Neural cell (in vitro differentiated cells): ENCODE results near the gene NCS1. TPM values are rescaled to one million over a fixed set of nuclear protein-coding genes. Genes with fewer than 3 reads are reported as not detected.

ENCODE experiments used
- H2AFZ ChIP-seq: fragments of 200-600, 300-800 bp; sonication (generic), shearing (Covaris generic); 2 replicates; pipeline ENCODE4 v1.6.0; 2014; ENCODE audit warnings: low read depth, mild to moderate bottlenecking, antibody characterized with exemption, low read length, moderate library complexity
- H3F3A ChIP-seq: fragments of 200-600 bp; shearing (Covaris generic); 2 replicates; pipeline ENCODE4 v1.6.1; 2016; ENCODE audit warnings: mild to moderate bottlenecking, moderate library complexity, mixed read lengths, antibody characterized with exemption, low read length; ENCODE audit not compliant: insufficient read depth, poor library complexity, severe bottlenecking
- H3K27ac ChIP-seq: fragments of 200-600, 300-800 bp; sonication (generic), shearing (Covaris generic); 2 replicates; pipeline ENCODE4 v1.5.1; 2014; ENCODE audit warnings: mild to moderate bottlenecking, low read length, moderate library complexity
- H3K27me3 ChIP-seq: fragments of 300-800, 200-600 bp; sonication (generic), shearing (Covaris generic); 2 replicates; pipeline ENCODE4 v1.6.0; 2014; ENCODE audit warnings: mild to moderate bottlenecking, low read depth, low read length, moderate library complexity; ENCODE audit not compliant: insufficient read depth
- H3K36me3 ChIP-seq: fragments of 300-800, 200-600 bp; sonication (generic), shearing (Covaris generic); 2 replicates; pipeline ENCODE4 v1.5.1; 2014; ENCODE audit warnings: mild to moderate bottlenecking, antibody characterized with exemption, low read length, moderate library complexity; ENCODE audit not compliant: insufficient read depth
- H3K4me2 ChIP-seq: fragments of 300-800, 200-600 bp; sonication (generic), shearing (Covaris generic); 2 replicates; pipeline ENCODE4 v1.6.0; 2014; ENCODE audit warnings: mild to moderate bottlenecking, low read length
- H3K4me3 ChIP-seq: fragments of 300-800, 200-600 bp; sonication (generic), shearing (Covaris generic); 2 replicates; pipeline ENCODE4 v1.5.1; 2014; ENCODE audit warnings: mild to moderate bottlenecking, low read length, moderate library complexity
- H3K79me2 ChIP-seq: fragments of 200-600 bp; shearing (Covaris generic); replicated peaks from 2 replicates; pipeline ENCODE4 v1.6.0; 2014; ENCODE audit warnings: mild to moderate bottlenecking, low read length, moderate library complexity; ENCODE audit not compliant: insufficient read depth
- H3K9ac ChIP-seq: fragments of 300-800, 200-600 bp; sonication (generic), shearing (Covaris generic); 2 replicates; pipeline ENCODE4 v1.6.1; 2016; ENCODE audit warnings: mild to moderate bottlenecking, low read length, mixed read lengths
- H3K9me2 ChIP-seq: fragments of 200-600 bp; shearing (Covaris generic); 2 replicates; pipeline ENCODE4 v1.6.1; 2016; ENCODE audit warnings: mild to moderate bottlenecking, low read length, mixed read lengths; ENCODE audit not compliant: insufficient read depth
- H3K9me3 ChIP-seq: fragments of 200-600, 300-800 bp; sonication (generic), shearing (Covaris generic); 2 replicates; pipeline ENCODE4 v1.6.1; 2016; ENCODE audit warnings: mild to moderate bottlenecking, mixed run types, low read length, moderate library complexity, mixed read lengths
- H4K20me1 ChIP-seq: fragments of 200-600 bp; shearing (Covaris generic); 2 replicates; pipeline ENCODE4 v1.6.1; 2016; ENCODE audit warnings: mild to moderate bottlenecking, mixed run types; ENCODE audit not compliant: insufficient read depth
- CTCF ChIP-seq: fragments of 450-650 bp; IDR thresholded peaks from 2 replicates; pipeline ENCODE4 v1.5.1; 2014; ENCODE audit warnings: antibody characterized with exemption, mild to moderate bottlenecking, moderate library complexity; ENCODE audit not compliant: poor library complexity, severe bottlenecking
- EP300 ChIP-seq: fragments of 450-650 bp; conservative IDR thresholded peaks from 2 replicates; pipeline ENCODE4 v1.6.1; 2014; ENCODE audit warnings: antibody characterized with exemption, mild to moderate bottlenecking, moderate library complexity; ENCODE audit not compliant: poor library complexity, severe bottlenecking
- EZH2 ChIP-seq: fragments of 200-600, 300-800 bp; shearing (Covaris generic), sonication (generic); IDR thresholded peaks from 2 replicates; pipeline ENCODE4 v1.6.1; 2014; ENCODE audit warnings: antibody characterized with exemption, low read length, borderline replicate concordance, mild to moderate bottlenecking; ENCODE audit not compliant: insufficient read depth, poor library complexity, severe bottlenecking
- MXI1 ChIP-seq: fragments of 450-650 bp; conservative IDR thresholded peaks from 2 replicates; pipeline ENCODE4 v1.6.1; 2014; ENCODE audit warnings: antibody characterized with exemption, mild to moderate bottlenecking; ENCODE audit not compliant: poor library complexity, severe bottlenecking
- POLR2AphosphoS5 ChIP-seq: IDR thresholded peaks from 2 replicates; pipeline ENCODE4 v1.6.1; 2012
- RAD21 ChIP-seq: fragments of 450-650 bp; conservative IDR thresholded peaks from 2 replicates; pipeline ENCODE4 v1.6.1; 2014; ENCODE audit warnings: antibody characterized with exemption, mild to moderate bottlenecking, moderate library complexity
- SMC3 ChIP-seq: fragments of 450-650 bp; conservative IDR thresholded peaks from 2 replicates; pipeline ENCODE4 v1.6.1; 2014; ENCODE audit warnings: antibody characterized with exemption, mild to moderate bottlenecking, moderate library complexity; ENCODE audit not compliant: poor library complexity
- TAF1 ChIP-seq: IDR thresholded peaks from 2 replicates; pipeline ENCODE4 v1.6.1; 2012; ENCODE audit warnings: low read depth
- polyA plus RNA-seq: library from polyadenylated mRNA; depleted of rRNA; stranded (reverse); fragments of >200 nt; gene quantifications from 2 replicates; pipeline ENCODE4 v1.2.3, GENCODE V29; 2014
- TF ChIP-seq, protein P1 (sequence below): IDR thresholded peaks from 2 replicates; pipeline ENCODE4 v1.6.1; 2012; ENCODE audit warnings: borderline replicate concordance

Gene NCS1
- polyA plus RNA-seq, 1 donor from 2014 or later: 73.3 TPM

DNA sequence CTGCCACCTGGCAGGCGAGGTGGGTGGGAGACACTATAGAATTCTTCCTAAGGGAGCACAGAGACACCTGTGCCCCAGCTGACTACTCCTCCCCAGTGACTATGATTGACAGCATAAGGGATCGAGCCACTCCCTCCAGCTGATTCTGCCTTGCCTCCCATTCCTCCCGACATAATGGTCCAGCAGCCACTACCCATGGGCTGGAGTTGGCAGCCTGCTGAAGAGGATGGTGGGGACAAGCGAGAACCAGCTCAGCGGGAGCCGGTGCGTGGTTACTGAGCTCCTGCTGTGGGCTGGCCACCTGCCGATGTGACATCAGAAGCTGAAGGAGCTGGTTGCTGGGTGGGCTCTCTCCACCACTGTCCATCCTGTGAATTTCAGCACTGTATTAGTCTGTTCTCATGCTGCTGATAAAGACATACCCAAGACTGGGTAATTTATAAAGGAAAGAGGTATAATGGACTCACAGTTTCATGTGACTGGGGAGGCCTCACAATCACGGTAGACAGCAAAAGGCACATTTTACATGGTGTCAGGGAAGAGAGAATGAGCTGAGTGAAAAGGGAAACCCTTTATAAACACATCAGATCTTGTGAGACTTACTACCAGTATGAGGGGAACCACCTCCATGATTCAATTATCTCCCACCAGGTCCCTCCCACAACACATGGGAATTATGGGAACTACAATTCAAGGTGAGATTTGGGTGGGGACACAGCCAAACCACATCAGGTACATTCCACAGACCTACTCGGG, 12.1 kb upstream of the NCS1 start:
- H4K20me1 ChIP-seq: no peaks in the 10 kb centered on the region
- H3K4me3 ChIP-seq: no peak overlapping the region
- no peak overlapping the region for H3K9ac ChIP-seq
- H3K27me3 ChIP-seq: no peaks in the 10 kb centered on the region
- no peaks in the 10 kb centered on the region for H3K9me2 ChIP-seq
- no peak overlapping the region for H3K27ac ChIP-seq
- no peaks in the 10 kb centered on the region for H3K36me3 ChIP-seq
- no peaks in the 10 kb centered on the region for H3K9me3 ChIP-seq
- no peaks in the 10 kb centered on the region for H3K79me2 ChIP-seq
- H3F3A ChIP-seq: no peaks in the 10 kb centered on the region
- no peak for TF ChIP-seq SMC3
- no peak overlapping the region for H3K4me2 ChIP-seq
- H2AFZ ChIP-seq: no peak overlapping the region

DNA sequence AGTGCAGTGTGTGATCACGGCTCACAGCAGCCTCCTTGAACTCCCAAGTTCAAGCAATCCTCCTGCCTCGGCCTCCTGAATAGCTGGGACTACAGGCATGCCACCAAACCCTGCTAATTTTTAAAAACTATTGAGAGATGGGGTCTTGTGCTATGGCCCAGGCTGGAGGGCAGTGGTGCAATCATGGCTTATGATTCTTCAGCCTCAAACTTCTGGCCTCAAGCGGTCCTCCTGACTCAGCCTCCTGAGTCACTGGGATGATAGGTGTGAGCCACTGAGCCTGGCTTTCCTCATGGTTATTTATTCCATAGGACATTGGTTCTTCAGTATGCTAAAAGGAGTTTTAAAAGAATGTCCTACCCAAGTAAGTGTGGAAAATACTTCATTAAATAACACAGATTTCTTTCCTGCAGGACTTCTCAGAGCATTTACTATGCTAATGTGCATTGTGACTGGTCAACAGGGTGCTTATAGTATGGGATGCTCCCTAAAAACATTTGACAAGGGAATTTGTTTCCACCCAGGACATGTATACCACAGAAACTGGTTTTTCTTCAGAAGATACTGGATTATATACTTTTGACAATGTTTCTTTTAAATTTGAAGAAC, 11.2 kb upstream of the NCS1 start:
- Histone ChIP-seq H3K27ac (no peak overlapping the region), H2AFZ (no peak overlapping the region), H4K20me1 (no peaks in the 10 kb centered on the region), H3K9me2 (no peaks in the 10 kb centered on the region), H3K79me2 (no peaks in the 10 kb centered on the region), H3K9me3 (no peaks in the 10 kb centered on the region), H3K27me3 (no peaks in the 10 kb centered on the region), H3K4me2 (no peak overlapping the region), H3K36me3 (no peaks in the 10 kb centered on the region), H3K4me3 (no peak overlapping the region), H3K9ac (no peak overlapping the region), H3F3A (no peaks in the 10 kb centered on the region)
- TF ChIP-seq EZH2: no peak
- no peak for TF ChIP-seq RAD21
- no peak for TF ChIP-seq TAF1
- no peak for TF ChIP-seq EP300
- no peak for TF ChIP-seq MXI1
- no peak for TF ChIP-seq CTCF
- TF ChIP-seq SMC3: no peak
- TF ChIP-seq, protein P1, sequence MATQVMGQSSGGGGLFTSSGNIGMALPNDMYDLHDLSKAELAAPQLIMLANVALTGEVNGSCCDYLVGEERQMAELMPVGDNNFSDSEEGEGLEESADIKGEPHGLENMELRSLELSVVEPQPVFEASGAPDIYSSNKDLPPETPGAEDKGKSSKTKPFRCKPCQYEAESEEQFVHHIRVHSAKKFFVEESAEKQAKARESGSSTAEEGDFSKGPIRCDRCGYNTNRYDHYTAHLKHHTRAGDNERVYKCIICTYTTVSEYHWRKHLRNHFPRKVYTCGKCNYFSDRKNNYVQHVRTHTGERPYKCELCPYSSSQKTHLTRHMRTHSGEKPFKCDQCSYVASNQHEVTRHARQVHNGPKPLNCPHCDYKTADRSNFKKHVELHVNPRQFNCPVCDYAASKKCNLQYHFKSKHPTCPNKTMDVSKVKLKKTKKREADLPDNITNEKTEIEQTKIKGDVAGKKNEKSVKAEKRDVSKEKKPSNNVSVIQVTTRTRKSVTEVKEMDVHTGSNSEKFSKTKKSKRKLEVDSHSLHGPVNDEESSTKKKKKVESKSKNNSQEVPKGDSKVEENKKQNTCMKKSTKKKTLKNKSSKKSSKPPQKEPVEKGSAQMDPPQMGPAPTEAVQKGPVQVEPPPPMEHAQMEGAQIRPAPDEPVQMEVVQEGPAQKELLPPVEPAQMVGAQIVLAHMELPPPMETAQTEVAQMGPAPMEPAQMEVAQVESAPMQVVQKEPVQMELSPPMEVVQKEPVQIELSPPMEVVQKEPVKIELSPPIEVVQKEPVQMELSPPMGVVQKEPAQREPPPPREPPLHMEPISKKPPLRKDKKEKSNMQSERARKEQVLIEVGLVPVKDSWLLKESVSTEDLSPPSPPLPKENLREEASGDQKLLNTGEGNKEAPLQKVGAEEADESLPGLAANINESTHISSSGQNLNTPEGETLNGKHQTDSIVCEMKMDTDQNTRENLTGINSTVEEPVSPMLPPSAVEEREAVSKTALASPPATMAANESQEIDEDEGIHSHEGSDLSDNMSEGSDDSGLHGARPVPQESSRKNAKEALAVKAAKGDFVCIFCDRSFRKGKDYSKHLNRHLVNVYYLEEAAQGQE: no peak
- no peak for TF ChIP-seq POLR2AphosphoS5
